Heart left ventricle (tissue), 16 donors: Measurements from ENCODE around the gene ZDHHC14. TPM values are rescaled to one million over a fixed set of nuclear protein-coding genes. Genes with fewer than 3 reads are reported as not detected.

Experiments used
- ATAC-seq, 4 donors: fragments of 200-7000 bp; cut with Tn5 transposase; one replicate each; pipeline ENCODE4 v1.9.1; 2020 to 2022; ENCODE audit warnings: moderate library complexity in 4 of 4, mild to moderate bottlenecking in 3 of 4, moderate number of reproducible peaks in 1 of 4
- DNase-seq, 5 donors: peaks; one replicate each; pipeline ENCODE4 v3.0.0-alpha.2; 2020
- H3K27ac ChIP-seq, 12 donors: fragments of 200-600 bp; sonication (generic) in 4 of 12; one replicate each; pipeline versions ENCODE4 v1.5.0 to v1.8.0; 2016 to 2022; ENCODE audit warnings: mild to moderate bottlenecking in 2 of 12
- H3K27me3 ChIP-seq, 9 donors: fragments of 200-600 bp; sonication (generic) in 2 of 9; one replicate each; pipeline versions ENCODE4 v1.5.1 to v1.8.0; 2016 to 2022; ENCODE audit warnings: mild to moderate bottlenecking in 3 of 9
- H3K36me3 ChIP-seq, 9 donors: fragments of 200-600 bp; sonication (generic) in 2 of 9; one replicate each; pipeline versions ENCODE4 v1.5.0 to v1.8.0; 2018 to 2022; ENCODE audit warnings: mild to moderate bottlenecking in 2 of 9
- H3K4me1 ChIP-seq, 12 donors: fragments of 200-600 bp; sonication (generic) in 4 of 12; one replicate each; pipeline versions ENCODE4 v1.5.0 to v1.8.0; 2016 to 2022; ENCODE audit warnings: mild to moderate bottlenecking in 3 of 12
- H3K4me3 ChIP-seq, 12 donors: fragments of 200-600 bp; sonication (generic) in 4 of 12; one replicate each; pipeline versions ENCODE4 v1.5.0 to v1.8.0; 2017 to 2022; ENCODE audit warnings: mild to moderate bottlenecking in 9 of 12, moderate library complexity in 4 of 12
- H3K9me3 ChIP-seq, 12 donors: fragments of 200-600 bp; sonication (generic) in 4 of 12; one replicate each; pipeline versions ENCODE4 v1.5.0 to v1.8.0; 2016 to 2022; ENCODE audit warnings: mild to moderate bottlenecking in 1 of 12
- CTCF ChIP-seq, 12 donors: fragments of 200-600 bp; sonication (generic) in 4 of 12; IDR thresholded peaks; one replicate each; pipeline versions ENCODE4 v1.5.0 to v1.8.0; 2018 to 2022; ENCODE audit warnings: antibody characterized with exemption in 12 of 12, mild to moderate bottlenecking in 5 of 12
- POLR2A ChIP-seq, 2 donors: fragments of 450-650 bp; IDR thresholded peaks; one replicate each; pipeline ENCODE4 v1.6.1; 2017; ENCODE audit warnings: antibody characterized with exemption in 2 of 2, mild to moderate bottlenecking in 2 of 2, moderate library complexity in 2 of 2
- WGBS, 4 donors: extraction: QIAGEN DNeasy Blood & Tissue Kit in 2 of 4; methylation state at CpG; one replicate each; pipeline versions ENCODE4 v1.1.5 to v1.1.7; 2013 to 2018; 5-methylcytosine and 5-hydroxymethylcytosine counted together
- intact Hi-C, 10 donors: fragments of 100-400 bp; cut with DNase I; formaldehyde crosslinking; loops; one replicate each; pipeline versions ENCODE4 v1.11.1 to v1.14.2; 2022
- polyA plus RNA-seq, 2 donors: library from polyadenylated mRNA; stranded (reverse); fragments of 200-250 nt; gene quantifications; one replicate each; pipeline ENCODE4 v1.2.3, GENCODE V29; 2013
- total RNA-seq, 9 donors: library from RNA; depleted of rRNA in 2 of 9; stranded (reverse); fragments of >200 nt in 2 of 9; fragmentation: NEBNext Ultra II Directional in 3 of 9; extraction: Animal tissue kit (Norgen Biotek cat#: 25700) in 3 of 9; gene quantifications; one replicate each; pipeline versions ENCODE4 v1.1.0 to v1.2.4, GENCODE V29; 2016 to 2023
- donor health status: ischemic (EF 13 %, LVEDD 7.1; RV severe dilation, severe dysfunction).
- donor health status: healthy with polysubstance abuse.
- donor health status: DM: no; HTN: yes; CAD: no.
- donor health status: DM: no; HTN: no; CAD: no.
- donor health status: ischemic (EF 25% LVEDD 6.9; RV normal size, moderate dysfunction).
- donor health status: ischemic (EF 25% LVEDD 5.7; RV mildly dilated, moderate dysfunction).
- donor health status: healthy.
- donor health status: DM: yes; HTN: yes; CAD: no.
- donor health status: ischemic (EF 35%, LVEDD 5.7; RV mildly dilated, moderate dysfunction).
- donor health status: nonischemic (EF 11% LVEDD 7.7; RV severe dilation, severe dysfunction).
- donor health status: DM: yes; HTN: yes; CAD: no.
- donor health status: PGD.
- donor health status: ischemic (EF 29% LVEDD 5.4; RV normal size, mild dysfunction).
- donor health status: nonischemic (EF 23%, LVEDD 6.1; RV moderate dilation, normal function).

The ZDHHC14 gene
- total and polyA plus RNA-seq, 11 donors, result 7.0 to 25.8 (median 15.4) TPM

GRCh38 chr6:157468054-157468453, 87.1 kb downstream of the ZDHHC14 start:
- Histone ChIP-seq H3K36me3 (no peaks in the 10 kb centered on the region), H3K27ac (no peak overlapping the region), H3K9me3 (no peaks in the 10 kb centered on the region), H3K27me3 (no peaks in the 10 kb centered on the region), H3K4me3 (no peak overlapping the region), H3K4me1 (peaks cover 0 to 5% (median 0%) of the 10 kb centered on the region in 12 donors)
- WGBS, 4 donors, result 83 to 94% (median 91%) methylated on average over 3 of the region's 3 CpGs
- ATAC-seq (no peak), DNase-seq (no peak)
- TF ChIP-seq CTCF (IDR thresholded peaks at IDR 0.05) (no peak), POLR2A (IDR thresholded peaks at IDR 0.05) (no peak)
- intact Hi-C loops, result no loop called here

GRCh38 chr6:157468574-157468973, 87.6 kb downstream of the ZDHHC14 start:
- 70 to 92% (median 81%) methylated on average over 4 of the region's 4 CpGs for WGBS, 4 donors
- Histone ChIP-seq H3K9me3 (no peaks in the 10 kb centered on the region), H3K27ac (no peak overlapping the region), H3K36me3 (no peaks in the 10 kb centered on the region), H3K4me1 (peaks cover 0 to under 1% (median 0%) of the 10 kb centered on the region in 12 donors), H3K4me3 (no peak overlapping the region), H3K27me3 (no peaks in the 10 kb centered on the region)
- ATAC-seq (no peak), DNase-seq (no peak)
- TF ChIP-seq CTCF (IDR thresholded peaks at IDR 0.05) (no peak), POLR2A (IDR thresholded peaks at IDR 0.05) (no peak)
- intact Hi-C loops, result no loop called here

GRCh38 chr6:157469378-157469777, 88.4 kb downstream of the ZDHHC14 start:
- WGBS, 4 donors, result 89 to 93% (median 93%) methylated on average over 5 of the region's 5 CpGs
- TF ChIP-seq POLR2A (IDR thresholded peaks at IDR 0.05) (no peak), CTCF (IDR thresholded peaks at IDR 0.05) (no peak)
- ATAC-seq, result no peak

GRCh38 chr6:157471077-157471686, 90.2 kb downstream of the ZDHHC14 start:
- H3K4me3 ChIP-seq, result no peak overlapping the region
- no peaks in the 10 kb centered on the region for H3K27me3 ChIP-seq
- 95 to 97% (median 97%) methylated on average over 15 to 24 of the region's 24 CpGs for WGBS, 4 donors
- no peak overlapping the region for H3K27ac ChIP-seq
- no peak for ATAC-seq
- H3K4me1 ChIP-seq, result no peaks in the 10 kb centered on the region
- no peaks in the 10 kb centered on the region for H3K36me3 ChIP-seq
- intact Hi-C loops, result no loop called here
- TF ChIP-seq POLR2A (IDR thresholded peaks at IDR 0.05) (no peak), CTCF (IDR thresholded peaks at IDR 0.05) (no peak)
- no peak for DNase-seq
- H3K9me3 ChIP-seq, result no peaks in the 10 kb centered on the region

More at GRCh38 chr6:157469378-157469777, 88.4 kb downstream of the ZDHHC14 start:
- DNase-seq, result no peak
- no peaks in the 10 kb centered on the region for H3K4me1 ChIP-seq
- no peaks in the 10 kb centered on the region for H3K36me3 ChIP-seq
- intact Hi-C loops, result no loop called here
- H3K27me3 ChIP-seq, result no peaks in the 10 kb centered on the region
- H3K9me3 ChIP-seq, result no peaks in the 10 kb centered on the region
- no peak overlapping the region for H3K27ac ChIP-seq
- H3K4me3 ChIP-seq, result no peak overlapping the region
